Left ventricle myocardium inferior (tissue), 1 donor: ENCODE data around the gene PRKCE. TPM values are rescaled to one million over a fixed set of nuclear protein-coding genes. Genes with fewer than 3 reads are reported as not detected.

Experiments
- DNase-seq: peaks from one replicate; pipeline ENCODE4 v3.0.0-alpha.2; 2020
- H3K27ac ChIP-seq: fragments of 200-600 bp; replicated peaks from 2 replicates; pipeline ENCODE4 v1.8.0; 2021
- H3K27me3 ChIP-seq: fragments of 200-600 bp; 2 replicates; pipeline ENCODE4 v1.8.0; 2021; ENCODE audit warnings: low read depth
- H3K36me3 ChIP-seq: fragments of 200-600 bp; 2 replicates; pipeline ENCODE4 v1.8.0; 2021
- H3K4me1 ChIP-seq: fragments of 200-600 bp; 2 replicates; pipeline ENCODE4 v1.8.0; 2021
- H3K4me3 ChIP-seq: fragments of 200-600 bp; 2 replicates; pipeline ENCODE4 v1.8.0; 2021; ENCODE audit warnings: mild to moderate bottlenecking, moderate library complexity
- H3K9me3 ChIP-seq: fragments of 200-600 bp; replicated peaks from 2 replicates; pipeline ENCODE4 v1.8.0; 2021
- intact Hi-C: fragments of 100-400 bp; cut with micrococcal nuclease; formaldehyde crosslinking; loops from one replicate; pipeline ENCODE4 v1.11.0; 2022
- total RNA-seq: library from RNA; stranded (reverse); fragmentation: NEBNext Ultra II Directional; extraction: Animal tissue kit (Norgen Biotek cat#: 25700); gene quantifications from one replicate; pipeline ENCODE4 v1.2.1, GENCODE V29; 2021
- TF ChIP-seq, protein P1 (sequence below): fragments of 200-600 bp; IDR thresholded peaks from 2 replicates; pipeline ENCODE4 v1.8.0; 2021; ENCODE audit warnings: antibody characterized with exemption, mild to moderate bottlenecking, borderline replicate concordance
- donor health status: DM: no; HTN: yes; CAD: no; lungs with severe emphysema.

The PRKCE gene
- total RNA-seq, 1 donor from 2014 or later, result 14.7 TPM

DNA sequence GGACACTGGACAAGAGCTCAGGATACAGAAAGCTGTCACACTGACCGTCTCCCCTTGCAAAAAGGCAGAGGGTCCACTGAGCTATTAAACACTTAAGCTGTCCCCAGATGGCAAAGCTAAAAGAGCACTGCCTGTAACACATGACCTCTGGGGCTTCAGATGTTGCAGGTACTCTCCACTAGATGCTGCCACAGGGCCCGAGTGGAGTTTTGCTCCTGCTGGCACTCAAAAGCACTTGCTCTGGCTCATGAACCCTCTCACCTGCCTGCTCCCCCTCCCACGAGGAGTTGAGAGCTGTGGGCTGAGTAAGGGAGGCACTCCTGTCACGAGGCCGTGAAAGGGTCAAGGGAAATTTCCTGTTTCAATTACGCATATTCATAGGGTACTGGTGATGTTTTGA, 227.9 kb downstream of the PRKCE start:
- TF ChIP-seq, protein P1, sequence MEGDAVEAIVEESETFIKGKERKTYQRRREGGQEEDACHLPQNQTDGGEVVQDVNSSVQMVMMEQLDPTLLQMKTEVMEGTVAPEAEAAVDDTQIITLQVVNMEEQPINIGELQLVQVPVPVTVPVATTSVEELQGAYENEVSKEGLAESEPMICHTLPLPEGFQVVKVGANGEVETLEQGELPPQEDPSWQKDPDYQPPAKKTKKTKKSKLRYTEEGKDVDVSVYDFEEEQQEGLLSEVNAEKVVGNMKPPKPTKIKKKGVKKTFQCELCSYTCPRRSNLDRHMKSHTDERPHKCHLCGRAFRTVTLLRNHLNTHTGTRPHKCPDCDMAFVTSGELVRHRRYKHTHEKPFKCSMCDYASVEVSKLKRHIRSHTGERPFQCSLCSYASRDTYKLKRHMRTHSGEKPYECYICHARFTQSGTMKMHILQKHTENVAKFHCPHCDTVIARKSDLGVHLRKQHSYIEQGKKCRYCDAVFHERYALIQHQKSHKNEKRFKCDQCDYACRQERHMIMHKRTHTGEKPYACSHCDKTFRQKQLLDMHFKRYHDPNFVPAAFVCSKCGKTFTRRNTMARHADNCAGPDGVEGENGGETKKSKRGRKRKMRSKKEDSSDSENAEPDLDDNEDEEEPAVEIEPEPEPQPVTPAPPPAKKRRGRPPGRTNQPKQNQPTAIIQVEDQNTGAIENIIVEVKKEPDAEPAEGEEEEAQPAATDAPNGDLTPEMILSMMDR, result peak; percentile 28
- H3K27ac ChIP-seq, result no peak overlapping the region
- intact Hi-C loops, result no loop called here

DNA sequence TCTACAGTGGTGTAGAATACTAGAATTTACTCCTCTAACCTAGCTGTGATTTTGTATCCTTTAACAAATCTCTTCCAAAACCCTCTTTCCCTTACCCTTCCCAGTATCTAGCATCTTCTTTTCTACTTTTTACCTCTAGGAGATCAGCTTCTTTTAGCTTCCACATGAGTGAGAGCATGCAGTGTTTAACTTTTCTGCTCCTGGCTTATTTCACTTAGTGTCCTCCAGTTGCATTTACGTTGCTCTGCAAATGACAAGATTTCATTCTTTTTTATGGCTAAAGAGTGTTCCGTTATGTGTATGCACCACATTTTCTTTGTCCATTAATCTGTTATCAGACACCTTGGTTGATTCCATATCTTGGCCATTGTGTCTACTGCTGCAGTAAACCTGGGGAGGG, 228.5 kb downstream of the PRKCE start:
- no peak overlapping the region for H3K4me3 ChIP-seq
- no peak overlapping the region for H3K27ac ChIP-seq
- TF ChIP-seq, protein P1, result no peak
- H3K27me3 ChIP-seq, result no peaks in the 10 kb centered on the region
- intact Hi-C loops, result no loop called here
- H3K9me3 ChIP-seq, result peaks cover 36% of the 10 kb centered on the region
- peaks cover 44% of the 10 kb centered on the region for H3K4me1 ChIP-seq
- peaks cover 13% of the 10 kb centered on the region for H3K36me3 ChIP-seq
- no peak for DNase-seq

More for the DNA sequence above, 227.9 kb downstream of the PRKCE start:
- Histone ChIP-seq H3K36me3 (peaks cover 13% of the 10 kb centered on the region), H3K4me3 (no peak overlapping the region), H3K4me1 (peaks cover 43% of the 10 kb centered on the region), H3K27me3 (no peaks in the 10 kb centered on the region), H3K9me3 (peaks cover 36% of the 10 kb centered on the region)
- no peak for DNase-seq

DNA sequence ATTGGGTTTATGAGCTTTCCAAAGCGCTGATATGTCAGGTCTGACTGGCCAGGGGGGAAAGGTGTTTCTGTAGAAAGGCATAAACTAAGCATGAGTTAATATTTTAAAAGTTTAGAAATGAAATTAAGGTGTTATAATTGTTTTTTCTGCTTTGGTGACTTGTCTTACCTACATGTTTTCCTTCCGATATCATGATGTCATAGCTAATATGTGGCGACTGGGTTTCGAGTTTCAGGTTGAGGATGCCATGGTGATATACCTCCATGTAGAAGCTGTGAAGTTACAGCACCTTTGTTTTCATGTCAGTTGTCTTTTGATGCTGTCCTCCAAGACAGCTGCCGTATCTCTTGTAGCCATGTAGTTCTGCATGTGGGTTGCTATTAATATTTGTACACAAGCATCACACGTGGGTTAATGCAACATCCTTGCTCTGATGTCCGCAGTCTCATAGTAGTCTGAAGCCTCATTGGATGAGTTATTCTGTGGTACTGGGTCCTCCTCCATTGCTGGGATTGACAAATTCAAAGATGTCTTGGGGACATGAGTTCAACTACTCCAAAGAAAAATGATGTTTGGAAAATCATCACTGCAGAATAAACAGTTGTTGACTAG, 230.6 kb downstream of the PRKCE start:
- H3K9me3 ChIP-seq, result peaks cover 19% of the 10 kb centered on the region
- peak overlapping the region; percentile 3 for H3K4me3 ChIP-seq
- TF ChIP-seq, protein P1, result no peak
- peaks cover 7% of the 10 kb centered on the region for H3K36me3 ChIP-seq
- H3K4me1 ChIP-seq, result peaks cover 66% of the 10 kb centered on the region
- no peak for DNase-seq
- no peaks in the 10 kb centered on the region for H3K27me3 ChIP-seq
- intact Hi-C loops, result no loop called here
- H3K27ac ChIP-seq, result peak overlapping the region; percentile 81

DNA sequence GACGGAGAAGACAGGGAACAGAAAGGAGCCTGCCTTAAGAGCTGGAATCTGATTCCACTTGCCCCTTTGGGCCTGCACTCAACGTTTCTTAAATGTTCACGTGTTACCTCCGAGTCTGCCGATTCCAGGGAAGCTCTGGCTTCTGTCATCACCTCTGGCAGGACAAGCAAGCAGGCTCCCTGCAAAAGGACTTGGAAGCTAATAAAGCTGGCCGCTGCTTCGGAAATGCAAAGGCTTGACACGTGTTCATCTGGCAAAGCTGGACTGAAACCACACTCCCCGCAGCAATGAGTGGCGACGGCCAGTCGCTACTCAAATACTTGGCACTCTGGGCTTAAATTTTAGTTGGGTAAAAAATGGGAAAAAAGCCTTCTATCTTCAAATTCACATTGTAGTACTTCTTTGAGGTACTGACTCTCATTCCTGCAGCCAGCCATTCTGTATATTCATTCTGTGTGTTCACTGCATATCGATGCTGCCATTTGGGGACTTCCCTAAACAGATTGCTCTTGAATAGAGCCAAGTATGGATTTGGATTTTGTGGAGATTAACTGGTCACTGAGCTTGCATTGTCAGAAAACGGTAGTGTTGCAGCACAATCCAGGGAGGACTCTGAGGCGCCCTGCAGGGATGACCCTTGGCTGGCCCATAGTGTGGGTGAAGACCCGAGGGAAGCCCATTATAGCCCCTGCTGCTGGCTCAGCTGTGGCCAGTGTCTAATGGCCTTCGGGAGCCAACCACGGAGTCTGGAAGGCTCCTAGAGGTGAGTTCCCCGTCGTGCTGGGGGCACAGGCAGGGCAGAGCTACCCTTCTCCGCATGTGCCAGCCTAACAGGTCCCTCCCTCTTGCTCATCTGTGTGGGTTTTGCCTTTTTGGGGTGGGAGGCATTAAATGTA, 231.5 kb downstream of the PRKCE start:
- peak overlapping the region; percentile 3 for H3K4me3 ChIP-seq

DNA sequence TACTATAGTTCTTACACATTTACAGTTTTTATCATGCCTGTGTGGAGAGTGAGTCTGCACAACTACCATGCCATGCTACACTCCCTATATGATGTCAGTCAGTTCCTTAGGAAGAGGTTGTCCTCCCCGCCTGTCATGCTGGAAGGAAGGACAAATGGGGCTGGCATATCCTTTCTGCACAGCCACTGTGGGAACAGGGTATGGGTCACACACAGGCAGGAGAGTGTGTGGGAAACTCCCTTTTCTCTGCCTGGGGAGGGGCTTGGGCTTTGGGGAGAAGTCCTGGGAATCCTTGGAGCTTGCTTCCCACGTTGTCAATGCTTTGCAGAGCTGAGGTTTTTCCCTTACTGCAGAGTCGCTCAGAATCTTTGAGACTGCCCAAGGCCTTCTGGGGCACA, 232.1 kb downstream of the PRKCE start:
- no peak overlapping the region for H3K4me3 ChIP-seq
- peak overlapping the region; percentile 81 for H3K27ac ChIP-seq
- no peaks in the 10 kb centered on the region for H3K36me3 ChIP-seq
- no peaks in the 10 kb centered on the region for H3K27me3 ChIP-seq
- TF ChIP-seq, protein P1, result no peak
- H3K9me3 ChIP-seq, result peaks cover 6% of the 10 kb centered on the region
- peaks cover 80% of the 10 kb centered on the region for H3K4me1 ChIP-seq
- intact Hi-C loops, result no loop called here
- no peak for DNase-seq

More for the DNA sequence above, 231.5 kb downstream of the PRKCE start:
- peak; percentile 62 for DNase-seq
- TF ChIP-seq, protein P1, result no peak
- intact Hi-C loops, result no loop called here
- Histone ChIP-seq H3K9me3 (peaks cover 10% of the 10 kb centered on the region), H3K27ac (peak overlapping the region; percentile 81), H3K27me3 (no peaks in the 10 kb centered on the region), H3K4me1 (peaks cover 73% of the 10 kb centered on the region), H3K36me3 (peaks cover 4% of the 10 kb centered on the region)
